HG03460 (cell line): ENCODE measurements around the gene RNASE2.
"Not testable (repeated sequence)": the region's sequence is repeated elsewhere in the genome, so short reads cannot be mapped to it uniquely, and the experiment has no call there.

Source experiments
- ATAC-seq: cut with Tn5 transposase; IDR thresholded peaks from one replicate; pipeline ENCODE4 v1.9.1; 2021; ENCODE audit not compliant: unreplicated experiment

The RNASE2 gene

DNA sequence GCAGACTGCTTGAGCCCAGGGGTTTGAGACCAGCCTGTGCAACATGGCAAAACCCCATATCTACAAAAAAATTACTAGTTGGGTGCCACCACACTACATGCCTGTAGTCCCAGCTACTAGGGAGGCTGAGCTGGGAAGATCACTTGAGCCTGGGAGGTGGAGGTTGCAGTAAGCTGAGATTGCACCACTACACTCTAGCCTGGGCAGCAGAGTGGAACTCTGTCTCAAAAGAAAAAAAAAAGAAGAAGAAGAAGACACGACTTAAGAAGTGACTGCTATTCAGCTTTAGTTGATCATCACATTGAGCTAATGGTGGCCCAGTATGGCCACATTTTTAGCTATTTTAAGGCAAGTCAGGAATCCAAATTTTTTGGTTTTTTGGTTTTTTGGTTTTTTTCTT is 25.6 kb downstream of the RNASE2 start:
- no peak for ATAC-seq

DNA sequence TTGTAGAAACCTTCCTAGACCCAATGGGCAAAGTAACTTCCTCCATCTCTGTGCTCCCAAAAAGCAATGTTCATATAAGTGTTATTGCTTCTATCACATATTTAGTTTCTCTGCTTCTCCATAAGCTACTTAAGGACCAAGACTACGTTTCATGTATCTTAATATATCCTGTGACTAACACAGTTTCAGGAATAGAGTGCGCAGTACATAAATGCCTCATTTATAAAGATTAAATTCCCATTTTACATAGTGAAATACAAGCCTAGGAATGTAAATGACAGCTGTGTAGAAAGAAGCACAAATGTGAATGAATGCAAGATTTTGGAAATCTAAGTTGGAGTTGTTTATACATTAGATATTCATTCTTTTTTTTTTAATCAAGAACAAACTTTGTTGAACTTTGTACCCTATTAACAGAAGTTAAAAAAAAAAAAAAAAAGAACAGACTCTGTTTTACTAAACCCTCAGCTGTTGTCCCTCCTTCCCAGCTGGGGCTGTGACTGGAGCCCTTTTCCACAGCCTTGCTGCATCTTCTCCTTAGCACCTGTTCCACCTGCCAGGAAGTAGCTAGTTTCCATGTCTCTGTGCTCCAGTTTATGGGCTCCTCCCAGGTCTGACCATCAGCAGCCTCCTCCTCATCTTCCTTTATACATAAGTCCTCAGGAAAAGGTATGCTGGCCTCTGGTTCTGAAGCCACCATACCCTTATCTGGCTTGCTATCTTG is 27.5 kb downstream of the RNASE2 start:
- no peak for ATAC-seq

DNA sequence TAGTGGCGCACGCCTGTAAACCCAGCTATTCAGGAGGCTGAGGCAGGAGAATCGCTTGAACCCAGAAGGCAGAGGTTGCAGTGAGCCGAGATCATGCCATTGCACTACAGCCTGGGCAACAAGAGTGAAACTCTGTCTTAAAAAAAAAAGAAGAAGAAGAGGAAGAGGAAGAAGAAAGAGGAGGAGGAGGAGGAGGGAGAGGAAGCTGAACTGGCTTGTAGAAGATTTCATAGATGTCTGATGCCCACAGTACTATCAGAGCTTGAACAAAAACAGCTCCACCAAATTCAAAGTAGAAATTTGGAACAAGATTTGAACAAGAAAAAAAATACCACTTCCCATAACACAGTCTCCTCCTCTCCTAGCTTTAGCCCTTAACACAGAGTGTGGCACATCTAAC is 30.4 kb downstream of the RNASE2 start:
- ATAC-seq, result not testable (repeated sequence)

DNA sequence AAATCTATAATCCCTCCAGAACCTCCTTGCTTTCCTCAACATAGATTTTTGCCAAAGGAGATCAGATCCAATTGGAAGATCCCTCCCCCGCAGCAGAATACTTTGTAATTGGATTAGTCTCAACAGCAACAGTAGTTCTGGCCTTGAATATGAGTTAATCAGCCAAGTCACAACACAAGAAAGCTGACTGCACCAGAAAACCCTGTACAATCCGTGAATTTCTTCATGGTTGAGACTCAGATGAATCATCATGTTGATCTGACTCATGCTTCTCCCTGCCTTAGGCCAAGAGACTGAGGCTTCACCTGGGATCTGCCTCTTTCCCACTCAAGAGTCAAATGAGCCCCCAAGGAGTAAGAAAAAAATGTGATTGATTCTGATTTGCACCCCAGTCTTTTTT is 31.5 kb downstream of the RNASE2 start:
- no peak for ATAC-seq

DNA sequence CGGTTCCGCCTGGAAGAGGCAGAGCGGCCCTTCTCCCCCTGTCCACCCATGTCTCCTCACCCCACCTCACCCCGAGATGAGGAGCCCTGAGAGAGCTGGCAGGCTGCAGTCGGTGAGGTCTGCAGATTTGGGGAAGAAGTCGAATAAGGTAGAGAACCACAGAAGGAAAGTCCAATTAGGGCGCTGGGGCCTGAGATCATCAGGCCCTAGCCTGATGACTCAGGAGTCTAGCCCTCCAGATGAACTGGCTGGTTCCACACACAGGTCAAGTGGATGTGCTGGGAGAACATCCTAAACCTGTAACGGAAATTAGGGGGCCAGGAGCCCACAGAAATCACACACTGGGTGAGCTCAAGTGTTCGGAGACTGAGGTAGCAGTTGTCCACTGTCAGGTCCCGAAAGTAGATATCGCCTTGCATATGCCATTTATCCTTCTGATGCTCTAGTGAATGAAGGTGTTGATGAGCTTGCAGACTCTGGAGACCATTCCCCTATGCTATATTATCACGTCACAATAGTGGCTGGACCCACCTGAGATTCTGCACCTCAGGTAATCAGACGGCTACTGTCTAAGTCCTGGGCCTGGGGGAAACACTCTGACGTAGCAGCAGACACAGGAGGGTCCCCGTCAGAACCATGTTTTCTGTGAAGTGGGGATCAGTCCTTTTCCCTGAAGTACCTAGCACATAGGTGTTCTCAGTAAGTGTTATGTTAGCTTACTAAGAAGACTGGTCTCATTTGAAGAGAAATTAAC is 33.6 kb downstream of the RNASE2 start:
- ATAC-seq, result no peak

DNA sequence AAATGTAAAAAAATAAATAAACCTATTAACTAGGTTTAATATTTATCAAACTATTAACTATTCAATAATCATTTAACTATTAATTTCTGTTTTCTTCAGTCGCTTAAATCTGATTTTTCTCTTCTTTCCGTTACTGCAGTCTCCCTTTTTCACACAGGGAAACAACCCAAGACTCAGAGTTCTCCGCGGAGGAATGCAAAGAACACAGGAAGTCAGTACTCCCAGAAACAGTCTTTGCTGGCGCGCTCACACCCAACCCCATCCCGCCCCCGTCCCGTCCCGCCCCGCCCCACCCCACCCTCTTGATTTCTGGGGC is 34.1 kb downstream of the RNASE2 start:
- ATAC-seq, result no peak

DNA sequence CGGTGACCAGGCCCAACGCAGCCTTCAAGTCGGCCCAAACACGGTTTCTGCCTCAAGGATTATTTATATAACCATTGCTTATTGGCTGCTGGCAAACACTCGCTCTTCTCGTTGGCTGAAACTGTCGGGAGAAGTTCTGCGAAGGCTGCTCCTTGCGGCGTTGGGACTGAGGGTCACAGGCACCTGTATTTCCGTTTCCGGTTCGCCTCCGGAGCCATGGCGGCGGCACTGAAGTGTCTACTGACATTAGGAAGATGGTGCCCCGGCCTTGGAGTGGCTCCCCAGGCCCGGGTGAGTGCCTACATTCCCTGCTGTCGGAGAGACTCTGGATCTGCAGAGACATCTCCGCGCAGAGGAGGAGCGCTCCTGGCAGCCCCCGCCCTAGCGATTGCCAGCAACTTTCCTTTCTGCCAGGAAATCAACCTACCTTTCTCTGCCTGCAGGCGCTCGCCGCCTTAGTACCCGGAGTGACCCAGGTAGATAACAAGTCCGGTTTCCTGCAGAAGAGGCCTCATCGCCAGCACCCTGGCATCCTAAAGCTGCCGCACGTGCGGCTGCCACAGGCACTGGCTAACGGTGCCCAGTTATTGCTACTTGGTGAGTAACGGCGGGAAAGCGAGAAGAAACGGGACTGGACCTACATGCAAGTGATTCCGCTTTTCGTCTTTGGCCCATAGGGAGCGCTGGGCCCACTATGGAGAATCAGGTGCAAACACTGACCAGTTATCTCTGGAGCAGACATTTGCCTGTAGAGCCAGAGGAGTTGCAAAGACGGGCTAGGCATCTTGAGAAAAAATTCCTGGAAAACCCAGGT is 34.7 kb downstream of the RNASE2 start, which contains the start of gene METTL17:
METTL17 (plus strand) TSS at position 194 of the 814 bp plus-strand sequence; CDS start at position 217, 23 bp downstream.
- peak; percentile 94 for ATAC-seq

DNA sequence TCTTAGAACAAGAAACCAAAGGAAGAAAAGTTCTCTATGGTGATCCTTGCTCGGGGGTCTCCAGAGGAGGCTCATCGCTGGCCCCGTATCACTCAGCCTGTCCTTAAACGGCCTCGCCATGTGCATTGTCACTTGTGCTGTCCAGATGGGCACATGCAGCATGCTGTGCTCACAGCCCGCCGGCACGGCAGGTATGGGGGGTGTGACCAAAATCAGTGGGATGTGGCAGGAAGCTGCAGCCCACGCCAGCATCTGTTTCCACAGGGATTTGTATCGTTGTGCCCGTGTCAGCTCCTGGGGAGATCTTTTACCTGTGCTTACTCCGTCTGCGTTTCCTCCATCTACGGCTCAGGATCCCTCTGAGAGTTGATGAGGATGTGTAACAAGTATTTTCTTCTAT is 41.2 kb downstream of the RNASE2 start:
- ATAC-seq, result no peak

DNA sequence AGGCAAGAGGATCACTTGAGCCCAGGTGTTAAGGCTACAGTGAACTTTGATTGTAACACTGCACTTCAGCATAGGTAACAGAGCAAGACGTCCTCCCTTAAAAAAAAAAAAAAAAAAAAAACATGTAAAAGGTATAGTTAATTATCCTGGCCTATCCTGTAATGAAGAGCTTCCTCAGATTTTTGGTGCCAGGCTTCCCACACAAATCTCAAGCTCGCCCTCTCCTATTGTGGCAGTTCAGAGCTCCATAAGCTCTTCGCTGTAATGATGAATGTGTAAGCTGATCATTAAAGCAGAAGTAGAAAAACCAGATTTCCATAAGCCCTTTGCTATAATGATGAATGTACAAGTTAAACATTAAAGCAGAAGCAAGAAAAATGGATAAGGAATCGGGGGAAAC is 41.8 kb downstream of the RNASE2 start:
- no peak for ATAC-seq

DNA sequence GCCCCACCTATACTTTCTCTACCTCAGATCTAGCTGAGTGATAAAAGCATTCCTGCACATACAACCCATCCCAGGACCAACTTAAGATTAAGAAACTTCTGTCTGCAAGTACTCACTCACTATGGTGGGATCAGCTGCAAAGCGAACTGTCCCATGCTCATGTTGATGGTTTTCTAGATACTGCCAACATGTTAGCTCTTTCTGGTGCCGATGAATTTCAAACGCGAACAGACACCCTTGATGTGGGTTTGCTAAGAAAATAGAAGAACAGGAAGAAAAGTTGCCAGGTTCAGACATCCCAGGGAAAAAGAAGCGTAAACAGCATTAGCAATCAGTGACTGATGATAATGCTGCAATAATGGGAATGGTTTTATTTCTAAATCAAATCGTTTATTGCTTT is 42.3 kb downstream of the RNASE2 start:
- no peak for ATAC-seq

DNA sequence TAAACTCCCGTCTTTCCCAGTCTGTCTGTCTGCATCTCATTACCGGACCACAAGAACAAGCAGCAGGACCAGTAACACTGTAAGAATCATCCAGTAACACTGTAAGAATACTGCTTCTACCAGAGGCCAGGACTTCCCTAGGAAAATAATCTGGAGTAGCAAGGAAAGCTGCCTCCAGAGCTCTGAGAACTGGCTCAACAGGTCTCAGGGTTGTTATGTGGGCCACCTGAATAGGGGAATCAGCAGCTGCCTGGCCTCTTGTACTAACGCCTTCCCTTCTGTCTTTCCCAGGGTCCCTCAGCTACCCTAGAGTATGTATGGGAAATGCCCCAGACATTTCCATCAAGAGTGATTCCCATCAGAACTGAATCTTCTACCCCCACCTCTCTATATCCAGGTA is 42.9 kb downstream of the RNASE2 start:
- no peak for ATAC-seq

DNA sequence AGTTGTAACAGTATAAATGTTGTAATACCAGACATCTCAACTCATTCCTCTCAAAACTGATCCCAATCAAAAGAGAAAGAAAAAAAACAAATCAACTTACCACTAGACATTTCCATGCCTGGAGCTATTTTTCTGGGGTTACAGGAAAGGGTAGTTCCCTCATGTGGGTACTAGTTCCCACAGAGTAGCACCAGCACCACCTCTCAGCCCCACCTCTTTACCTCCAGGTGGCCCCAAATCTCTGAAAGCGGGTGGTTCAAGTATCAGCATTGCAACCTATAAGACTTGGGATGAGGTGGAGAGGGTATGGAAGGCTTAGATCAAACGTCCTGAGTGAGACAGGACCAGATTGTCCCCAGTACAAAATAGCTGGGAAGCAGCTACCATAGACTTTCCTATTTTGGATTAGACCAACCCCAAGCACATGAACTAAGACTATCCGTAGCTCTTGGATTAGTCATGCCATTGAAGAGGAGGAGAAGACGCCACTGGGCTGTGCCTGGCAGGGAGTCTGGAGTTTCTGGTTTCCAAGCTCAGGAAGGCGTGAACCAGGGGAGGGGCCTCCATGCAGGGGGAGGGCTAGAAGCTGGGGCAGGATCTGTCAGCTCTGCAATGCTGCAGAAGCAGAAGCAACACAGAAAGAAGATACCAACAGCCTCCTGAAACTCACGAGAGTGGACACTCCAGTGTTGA is 43.5 kb downstream of the RNASE2 start, which contains the start of gene SLC39A2:
SLC39A2 (plus strand) TSS at position 620 of the 693 bp plus-strand sequence. CDS start 154 bp downstream, outside the sequence.
- ATAC-seq, result no peak

DNA sequence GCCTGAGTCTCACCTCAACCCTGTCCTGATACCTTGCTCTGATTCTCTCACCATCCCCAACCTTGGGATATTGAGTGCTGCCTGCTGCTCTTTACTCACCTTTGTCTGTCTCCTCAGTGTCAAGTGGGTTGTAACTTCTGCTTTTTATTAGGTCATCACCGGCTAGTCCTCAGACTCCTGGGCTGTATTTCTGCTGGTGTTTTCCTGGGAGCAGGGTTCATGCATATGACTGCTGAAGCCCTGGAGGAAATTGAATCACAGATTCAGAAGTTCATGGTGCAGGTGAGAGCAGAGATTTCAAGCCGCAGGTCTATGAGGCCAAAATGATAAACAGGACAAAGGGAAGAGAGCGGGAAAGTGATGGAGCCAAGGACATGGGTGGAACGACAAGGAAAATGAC is 44.3 kb downstream of the RNASE2 start:
- no peak for ATAC-seq

DNA sequence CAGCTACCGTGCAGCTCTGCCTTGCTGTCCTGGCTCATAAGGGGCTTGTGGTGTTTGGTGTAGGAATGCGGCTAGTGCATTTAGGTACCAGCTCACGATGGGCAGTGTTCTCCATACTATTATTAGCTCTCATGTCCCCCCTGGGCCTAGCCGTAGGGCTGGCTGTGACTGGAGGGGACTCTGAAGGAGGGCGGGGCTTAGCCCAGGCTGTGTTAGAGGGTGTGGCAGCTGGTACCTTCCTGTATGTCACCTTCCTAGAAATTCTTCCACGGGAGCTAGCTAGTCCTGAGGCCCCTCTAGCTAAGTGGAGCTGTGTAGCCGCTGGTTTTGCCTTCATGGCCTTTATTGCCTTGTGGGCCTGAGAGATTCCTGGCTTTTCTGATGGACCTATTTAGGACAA is 45.9 kb downstream of the RNASE2 start:
- no peak for ATAC-seq

DNA sequence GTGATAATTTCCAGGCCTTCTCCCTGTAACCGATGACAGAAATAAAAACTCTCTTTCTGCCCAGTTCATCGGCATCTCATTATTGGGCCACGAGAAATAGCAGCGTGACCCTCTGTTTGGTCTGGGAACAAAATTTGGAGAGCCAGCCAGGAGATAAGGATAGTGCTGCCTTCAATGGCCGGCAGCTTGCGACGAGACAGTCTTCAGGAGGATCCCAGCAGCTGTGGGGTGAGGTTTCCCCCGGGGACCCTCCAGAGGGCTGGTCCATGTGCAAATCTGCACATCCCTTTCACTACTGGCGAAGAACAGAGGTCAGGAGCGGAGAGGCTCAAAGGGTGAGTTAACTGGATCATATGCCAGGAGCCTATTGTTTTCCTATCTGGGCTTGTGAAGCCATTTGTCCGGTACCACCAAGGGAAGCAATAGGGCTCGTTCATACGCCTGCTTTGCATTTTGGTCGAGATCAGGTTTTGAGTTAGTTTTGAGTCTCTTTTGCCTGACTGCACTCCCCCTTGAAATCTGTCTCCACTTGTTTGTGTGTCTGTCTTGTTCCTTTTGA is 48.6 kb downstream of the RNASE2 start:
- no peak for ATAC-seq
